Left renal pelvis (tissue), 4 donors: ENCODE data around the gene TSPEAR. TPM values are rescaled to one million over a fixed set of nuclear protein-coding genes. Genes with fewer than 3 reads are reported as not detected.

Experiments
- DNase-seq, 4 donors: peaks; one replicate each; pipeline ENCODE4 v3.0.0-alpha.2; 2013; ENCODE audit warnings: low read depth in 4 of 4, low spot score in 3 of 4
- polyA plus RNA-seq, 4 donors: library from polyadenylated mRNA; unstranded; fragments of 120-200 nt; gene quantifications; one replicate each; pipeline ENCODE4 v1.2.1, GENCODE V29; 2013; ENCODE audit not compliant: insufficient read length in 4 of 4

The TSPEAR gene
- polyA plus RNA-seq, 4 donors = 0.08 to 1.1 (median 0.74) TPM

- DNase-seq = no peak
Observed at GRCh38 chr21:44724196-44724595, 12.8 kb upstream of the TSPEAR start.

- peak; percentile 46 to 63 (median 50) for DNase-seq
Observed at GRCh38 chr21:44723177-44724131, 12.1 kb upstream of the TSPEAR start.

DNA sequence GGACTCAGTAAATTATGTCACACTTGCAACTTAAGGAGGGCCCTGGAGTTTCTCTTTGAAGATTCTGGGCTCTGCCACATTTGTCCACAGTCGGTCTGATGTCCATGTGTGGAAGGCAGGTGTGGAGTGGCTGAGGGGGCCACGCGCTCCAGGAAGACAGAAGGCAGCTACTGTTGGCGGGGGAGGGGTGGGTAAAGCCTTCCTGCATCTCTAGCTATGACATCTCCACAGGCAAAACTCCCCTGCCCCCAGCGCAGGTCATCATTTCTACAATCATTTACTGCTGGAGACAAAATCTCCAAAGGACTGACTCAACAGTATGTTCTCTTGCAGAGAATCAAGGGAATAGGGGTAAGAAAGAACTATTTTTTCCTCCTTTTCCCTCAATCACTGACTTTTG lies 11.4 kb upstream of the TSPEAR start:
- peak in 1 of 4 donors; percentile 22 for DNase-seq

- no peak for DNase-seq
Observed at GRCh38 chr21:44720170-44720569, 8.8 kb upstream of the TSPEAR start.

GRCh38 chr21:44718571-44718970 lies 7.2 kb upstream of the TSPEAR start:
- DNase-seq = no peak

DNA sequence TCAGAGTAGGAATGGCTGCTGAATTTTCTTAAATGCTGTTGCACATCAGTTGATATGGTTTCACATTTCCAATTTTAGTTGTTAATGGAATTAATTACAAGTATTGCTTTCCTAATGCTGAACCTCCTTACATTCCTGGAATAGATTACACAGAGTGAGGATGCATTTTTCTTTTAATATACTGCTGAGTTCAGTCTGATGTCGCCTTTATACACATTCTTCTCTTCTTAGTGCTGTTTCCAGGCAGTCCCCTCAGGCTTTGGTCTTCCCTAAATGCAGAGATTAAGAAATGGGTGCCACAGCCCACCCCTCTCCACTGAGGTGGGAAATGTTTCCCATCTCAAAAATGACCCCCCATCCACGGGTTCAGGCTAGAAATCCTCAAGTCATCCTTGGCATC lies 6.7 kb upstream of the TSPEAR start:
- no peak for DNase-seq

DNA sequence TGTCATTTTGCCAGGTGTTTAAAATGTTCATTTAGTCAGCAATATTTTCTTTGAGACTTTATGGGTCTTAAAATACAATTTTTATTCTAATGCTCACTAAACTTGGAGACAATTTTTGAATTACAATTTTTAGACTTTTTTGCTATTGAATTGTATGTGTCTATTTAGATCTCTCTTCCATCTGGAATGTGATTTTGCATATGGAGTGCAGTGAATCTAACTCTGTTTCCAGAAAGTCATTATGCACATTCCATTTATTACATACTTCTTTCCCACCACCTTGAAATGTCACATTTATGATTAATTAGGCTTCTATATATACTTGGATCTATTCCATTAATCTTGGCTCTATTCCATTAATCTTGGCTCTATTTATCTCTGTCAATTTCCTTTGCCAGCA lies 5.6 kb upstream of the TSPEAR start:
- no peak for DNase-seq

DNA sequence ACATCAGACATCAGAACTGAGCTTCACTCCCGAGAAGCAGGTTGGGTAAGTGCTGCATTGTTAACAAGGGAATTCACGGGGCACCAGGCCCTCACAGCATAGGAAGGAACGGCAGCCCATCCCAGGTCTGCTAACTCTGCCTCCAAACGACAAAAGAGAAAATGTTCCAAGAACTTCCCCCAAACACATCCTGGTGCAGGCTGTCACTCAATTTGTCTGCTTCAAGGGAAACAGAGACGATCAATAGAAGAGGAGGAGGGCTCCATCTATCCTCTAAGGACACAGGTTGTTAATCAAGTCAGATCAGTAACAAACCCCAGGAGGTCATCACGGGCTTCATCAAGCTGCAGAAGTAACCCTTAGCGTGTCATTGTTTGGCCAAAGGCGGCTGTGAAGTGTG lies 3.5 kb upstream of the TSPEAR start:
- DNase-seq = no peak

DNA sequence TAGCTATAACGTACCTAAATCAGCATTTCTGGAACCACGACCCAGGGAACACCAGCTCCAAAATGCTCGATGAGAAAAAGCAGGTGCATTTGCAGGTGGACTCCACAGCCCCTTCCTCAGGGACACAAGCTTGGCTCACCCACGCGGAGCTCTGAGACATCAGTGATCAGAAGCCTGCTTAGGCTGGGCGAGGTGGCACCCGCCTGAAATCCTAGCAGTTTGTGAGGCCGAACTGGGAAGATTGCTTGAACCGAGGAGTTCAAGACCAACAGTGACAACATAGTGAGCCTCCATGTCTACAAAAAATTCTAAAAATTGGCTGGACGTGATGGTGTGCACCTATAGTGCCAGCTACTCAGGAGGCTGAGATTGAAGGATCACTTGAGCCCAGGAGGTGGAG lies 2.5 kb upstream of the TSPEAR start:
- no peak for DNase-seq

GRCh38 chr21:44713130-44713529 lies 1.8 kb upstream of the TSPEAR start:
- DNase-seq = no peak

DNA sequence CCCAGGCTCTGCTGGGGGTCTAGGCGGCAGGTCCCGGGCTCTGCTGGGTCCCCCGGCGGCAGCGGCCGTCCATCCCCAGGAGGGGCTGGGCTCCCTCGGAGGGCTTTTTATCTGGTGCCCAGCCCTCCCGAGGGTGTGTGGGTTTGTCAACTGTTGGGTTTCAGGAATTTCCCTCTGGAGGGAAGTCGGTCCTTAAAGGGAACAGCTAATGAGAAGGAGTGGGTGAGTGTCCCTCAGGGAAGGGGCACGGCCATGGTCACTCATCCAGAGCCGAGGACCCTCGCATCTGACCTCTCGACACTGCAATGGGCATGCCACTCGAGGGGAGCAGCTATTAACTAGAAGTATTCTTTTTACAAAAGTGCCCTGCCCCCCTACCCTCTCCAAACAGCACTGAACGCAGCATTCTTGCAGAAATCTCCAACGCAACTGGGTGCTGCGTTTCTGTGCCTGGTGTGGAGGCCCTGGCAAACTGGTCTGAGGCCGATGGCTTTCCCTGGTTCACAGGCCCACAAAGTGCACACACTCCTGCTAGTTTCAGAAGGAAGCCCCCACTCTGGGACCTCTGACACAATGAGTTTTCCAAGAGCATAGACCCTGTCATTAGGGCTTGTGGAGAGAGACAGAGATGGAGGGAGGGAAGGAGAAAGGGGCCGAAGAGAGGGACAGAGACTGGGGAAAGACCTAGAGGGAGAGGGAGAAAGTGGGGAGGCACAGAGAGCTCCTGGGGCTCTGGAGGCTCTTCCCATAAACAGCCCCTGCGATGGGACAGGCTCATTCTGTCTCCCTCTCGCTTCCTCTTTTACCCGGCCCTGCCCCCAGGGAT lies 1.0 kb upstream of the TSPEAR start:
- no peak for DNase-seq

DNA sequence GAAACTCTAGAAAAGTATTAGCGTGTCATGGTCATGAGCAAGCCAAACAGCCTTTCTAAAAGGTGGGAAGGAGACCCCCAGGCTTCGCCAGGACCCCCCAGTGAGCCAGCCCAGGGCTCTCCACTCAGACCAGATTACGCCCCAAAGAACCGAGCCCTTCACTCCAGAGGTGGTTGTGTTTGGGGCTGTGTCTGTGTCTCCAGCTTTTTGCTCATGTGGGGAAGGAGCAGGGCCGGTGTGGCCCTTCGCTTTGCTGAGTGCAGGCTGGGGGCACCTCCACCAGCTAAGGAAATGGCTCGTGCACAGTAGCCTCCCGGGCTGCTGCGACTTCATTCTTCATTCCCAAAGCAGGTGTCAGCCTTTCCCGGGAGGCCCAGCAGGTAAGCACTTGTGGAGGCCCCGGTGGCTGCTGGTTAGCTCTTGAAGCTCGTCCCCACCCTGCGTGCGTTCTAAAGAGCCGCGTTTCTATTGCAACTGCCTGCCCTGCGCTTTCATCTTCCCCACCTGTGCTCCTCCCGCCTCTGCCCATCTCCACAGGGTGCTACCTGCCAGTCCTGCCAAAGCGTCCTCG lies 531 bp downstream of the TSPEAR start:
- no peak for DNase-seq

DNA sequence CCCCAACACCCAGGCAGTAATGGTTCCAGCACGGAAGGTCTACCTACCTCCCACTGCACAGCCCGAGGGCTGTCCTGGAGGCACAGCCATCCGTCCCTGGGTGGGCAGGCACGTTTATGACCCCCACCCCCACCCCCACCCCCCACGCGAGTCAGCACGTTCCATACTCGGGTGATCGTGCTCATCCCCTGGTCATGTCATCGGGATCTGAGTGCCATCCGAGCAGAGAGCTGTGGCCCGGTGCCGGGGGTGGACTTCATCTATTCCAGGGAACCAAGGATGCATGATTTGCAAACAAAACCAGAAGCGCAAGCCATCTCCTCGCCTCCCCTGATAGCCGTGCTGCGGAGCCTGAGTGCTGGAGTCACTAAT lies 1.1 kb downstream of the TSPEAR start:
- no peak for DNase-seq

DNA sequence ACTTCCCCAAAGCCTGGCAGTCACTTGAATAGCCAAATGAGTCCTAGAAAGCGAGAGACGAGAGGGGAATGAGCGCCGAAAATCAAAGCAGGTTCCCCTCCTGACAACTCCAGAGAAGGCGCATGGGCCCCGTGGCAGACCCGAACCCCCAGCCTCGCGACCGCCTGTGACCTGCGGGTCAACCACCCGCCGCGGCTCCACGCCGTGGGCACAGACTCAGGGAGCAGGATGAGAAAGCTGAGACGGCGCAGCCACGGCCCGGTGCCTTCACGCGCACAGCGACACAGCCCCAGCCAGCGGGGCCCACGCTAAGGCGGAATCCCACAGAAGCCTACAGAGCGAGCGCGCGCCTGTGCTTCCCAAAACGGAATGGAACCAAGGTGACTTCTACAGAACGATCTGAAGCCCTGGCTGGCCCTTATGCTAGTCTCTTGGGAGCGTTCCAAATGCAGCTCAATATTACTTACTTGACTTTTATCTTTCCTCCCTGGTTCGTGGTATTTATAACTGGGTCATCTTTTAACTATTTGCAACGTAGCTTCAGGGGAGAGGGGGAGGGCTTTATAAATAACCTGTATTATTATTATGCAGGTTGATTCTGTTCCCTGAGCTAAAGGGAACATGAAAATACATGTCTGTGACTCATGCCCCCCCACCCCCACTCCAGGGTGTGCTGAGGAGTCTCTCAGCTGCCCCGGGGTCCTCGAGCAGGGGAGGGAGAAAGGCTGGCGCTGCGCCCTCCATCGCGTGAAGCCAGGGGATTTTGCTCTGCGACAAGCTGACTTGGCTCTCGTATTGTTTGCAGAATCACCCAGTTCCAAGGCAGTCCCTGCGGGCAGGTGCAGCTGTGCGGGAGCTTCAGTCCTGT lies 1.7 kb downstream of the TSPEAR start:
- no peak for DNase-seq

DNA sequence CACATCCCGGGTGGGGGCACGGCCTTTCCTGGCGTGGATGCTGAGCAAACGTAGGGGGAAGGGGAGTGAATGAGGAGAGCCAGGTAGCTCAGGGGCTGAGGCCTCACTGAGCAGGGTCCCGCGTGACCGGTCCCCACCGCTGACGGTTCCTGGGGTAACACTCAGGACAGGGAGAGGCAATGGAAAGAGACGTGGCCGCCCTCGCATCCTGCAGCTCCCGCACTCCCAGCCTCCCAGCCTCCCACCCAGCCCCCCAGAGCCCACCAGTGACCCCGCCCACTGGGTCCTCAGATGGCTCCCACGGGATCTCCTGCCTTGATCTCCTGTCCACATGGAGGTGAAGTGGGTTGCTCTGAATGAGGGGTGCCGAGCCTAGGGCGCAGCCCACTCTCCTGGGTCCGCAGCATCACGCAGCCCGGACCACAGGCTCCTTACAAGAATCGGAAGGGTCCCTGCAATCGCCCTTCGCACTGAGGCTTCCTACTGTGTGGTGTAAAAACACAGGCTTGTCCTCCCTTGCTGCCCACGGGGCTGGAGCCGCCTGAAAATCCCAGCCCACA lies 2.4 kb downstream of the TSPEAR start:
- no peak for DNase-seq

DNA sequence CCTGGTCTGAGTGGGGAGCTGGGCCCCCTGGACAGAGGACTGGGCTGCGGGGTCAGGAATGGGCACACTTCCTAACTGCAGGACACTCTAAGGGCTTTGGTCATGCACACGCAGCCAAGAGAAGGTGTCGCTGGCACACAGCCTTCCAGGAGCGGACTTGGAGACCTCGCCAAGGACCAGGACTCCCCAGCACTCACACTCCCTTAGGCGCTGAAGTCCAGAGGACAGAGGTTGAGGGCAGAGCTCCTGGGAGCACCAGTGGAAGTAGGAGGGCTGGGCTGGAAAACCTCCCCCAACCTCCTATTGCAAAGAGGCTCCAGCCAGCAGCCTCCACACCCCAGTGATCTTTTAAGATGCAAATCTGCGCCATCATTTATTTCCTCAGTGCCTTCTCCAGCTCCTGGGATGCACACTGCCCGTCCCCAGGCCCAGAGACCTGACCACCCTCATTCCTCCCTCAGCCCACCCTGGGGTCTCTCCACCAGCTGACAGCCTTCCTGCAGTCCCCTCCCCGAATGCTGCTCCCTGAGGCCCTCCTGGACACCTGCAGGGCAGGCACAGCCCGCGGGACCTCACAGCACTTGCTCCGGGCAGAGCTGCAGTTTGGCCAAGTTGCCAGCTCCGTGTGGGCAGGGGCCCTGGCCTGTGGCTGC lies 3.0 kb downstream of the TSPEAR start:
- DNase-seq = no peak

- DNase-seq = no peak
Observed at GRCh38 chr21:44706706-44707581, 4.4 kb downstream of the TSPEAR start.

- DNase-seq = no peak
Observed at GRCh38 chr21:44706026-44706705, 5.2 kb downstream of the TSPEAR start.
